HFF-Myc (cell line): Measurements from ENCODE around the gene PRKAR1B.

Experiments used
- DNase-seq: peaks from one replicate; pipeline ENCODE4 v3.0.0-alpha.2; 2011; ENCODE audit warnings: low read depth; ENCODE audit errors: extremely low read depth
- H3K4me3 ChIP-seq: replicated peaks from 2 replicates; pipeline ENCODE4 v1.5.1; 2011; ENCODE audit warnings: low read depth, mild to moderate bottlenecking, control low read depth, low read length
- TF ChIP-seq, protein P1 (sequence below): IDR thresholded peaks from 2 replicates; pipeline ENCODE4 v1.5.1; 2012; ENCODE audit warnings: mild to moderate bottlenecking, low read depth, low read length, control low read depth; ENCODE audit errors: missing control alignments

PRKAR1B gene

DNA sequence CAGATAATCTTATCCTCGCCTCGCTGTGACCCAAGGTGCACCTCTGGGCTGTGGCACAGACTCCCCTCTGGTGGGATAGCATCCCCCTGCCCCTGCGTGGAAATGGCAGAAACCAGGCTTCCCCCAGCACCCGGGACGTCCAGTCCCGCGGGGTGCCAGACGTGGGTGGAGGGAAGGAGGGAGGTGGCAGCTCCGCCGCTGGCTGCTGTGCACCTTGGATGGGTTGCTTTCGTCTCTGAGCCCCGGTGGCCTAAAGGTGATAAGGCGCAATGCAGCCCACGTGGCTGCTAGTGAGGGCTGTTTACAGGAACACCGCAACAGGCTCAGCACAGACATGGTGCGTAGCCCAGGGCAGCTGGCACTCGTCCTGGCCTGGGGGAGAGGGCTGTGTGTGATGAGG, 193.8 kb downstream of the PRKAR1B start:
- H3K4me3 ChIP-seq: no peak overlapping the region
- TF ChIP-seq, protein P1, sequence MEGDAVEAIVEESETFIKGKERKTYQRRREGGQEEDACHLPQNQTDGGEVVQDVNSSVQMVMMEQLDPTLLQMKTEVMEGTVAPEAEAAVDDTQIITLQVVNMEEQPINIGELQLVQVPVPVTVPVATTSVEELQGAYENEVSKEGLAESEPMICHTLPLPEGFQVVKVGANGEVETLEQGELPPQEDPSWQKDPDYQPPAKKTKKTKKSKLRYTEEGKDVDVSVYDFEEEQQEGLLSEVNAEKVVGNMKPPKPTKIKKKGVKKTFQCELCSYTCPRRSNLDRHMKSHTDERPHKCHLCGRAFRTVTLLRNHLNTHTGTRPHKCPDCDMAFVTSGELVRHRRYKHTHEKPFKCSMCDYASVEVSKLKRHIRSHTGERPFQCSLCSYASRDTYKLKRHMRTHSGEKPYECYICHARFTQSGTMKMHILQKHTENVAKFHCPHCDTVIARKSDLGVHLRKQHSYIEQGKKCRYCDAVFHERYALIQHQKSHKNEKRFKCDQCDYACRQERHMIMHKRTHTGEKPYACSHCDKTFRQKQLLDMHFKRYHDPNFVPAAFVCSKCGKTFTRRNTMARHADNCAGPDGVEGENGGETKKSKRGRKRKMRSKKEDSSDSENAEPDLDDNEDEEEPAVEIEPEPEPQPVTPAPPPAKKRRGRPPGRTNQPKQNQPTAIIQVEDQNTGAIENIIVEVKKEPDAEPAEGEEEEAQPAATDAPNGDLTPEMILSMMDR: no peak
- DNase-seq: no peak

DNA sequence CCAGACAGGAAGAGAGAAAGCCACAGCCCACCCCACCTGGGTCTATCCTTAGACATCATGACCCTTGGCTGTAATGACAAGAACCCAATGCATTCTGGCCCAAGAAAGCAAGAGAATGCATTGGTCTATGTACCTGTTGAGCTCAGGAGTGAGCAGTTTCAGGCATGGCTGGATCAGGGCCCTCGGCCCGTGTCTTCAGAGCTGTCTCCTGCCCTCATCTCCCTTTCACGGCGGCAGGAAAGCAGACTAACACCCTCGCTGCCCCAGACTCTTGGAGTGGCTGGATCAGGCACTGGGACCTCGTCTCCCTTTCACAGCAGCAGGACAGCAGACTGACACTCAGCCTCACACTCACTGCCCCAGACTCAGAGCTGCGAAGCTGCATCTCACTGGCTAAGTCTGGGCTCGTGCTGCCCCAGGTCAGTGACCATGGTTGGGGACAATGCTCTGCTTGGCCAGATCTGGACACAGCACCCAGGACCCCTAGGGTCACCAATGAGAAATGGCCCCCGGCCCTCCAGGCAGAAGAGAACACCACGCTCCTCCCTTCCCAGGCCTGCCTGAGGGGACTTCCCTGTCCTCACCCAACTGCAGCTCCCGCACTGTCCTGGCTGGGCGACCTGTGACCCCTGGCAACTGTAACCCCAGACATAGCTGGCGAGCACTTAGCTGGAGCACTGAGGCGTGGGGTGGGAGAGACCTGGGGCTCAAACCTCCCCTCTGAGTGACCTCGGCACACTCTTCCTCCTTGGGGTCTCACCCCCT, 194.5 kb downstream of the PRKAR1B start:
- no peak for DNase-seq
- H3K4me3 ChIP-seq: no peak overlapping the region
- TF ChIP-seq, protein P1: no peak

DNA sequence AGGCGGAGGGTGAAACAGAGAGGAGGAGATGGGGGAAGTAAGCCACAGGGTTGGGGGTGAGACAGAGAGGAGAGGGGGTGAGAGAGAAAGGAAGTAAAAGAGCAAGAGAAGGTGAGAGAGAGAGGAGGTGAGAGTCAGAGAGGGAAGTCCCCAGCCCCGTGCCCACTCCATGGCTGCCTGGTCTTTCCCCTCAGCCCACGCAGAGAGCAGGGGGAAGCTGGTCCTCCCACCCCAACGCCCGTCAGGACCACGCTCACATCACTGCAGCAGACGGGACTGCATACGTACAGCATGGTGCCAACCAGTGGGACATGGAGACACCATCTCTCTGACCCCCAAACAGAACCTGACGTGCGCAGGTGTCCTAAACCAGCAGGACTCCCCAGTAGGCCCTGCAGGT, 195.3 kb downstream of the PRKAR1B start:
- no peak for DNase-seq
- TF ChIP-seq, protein P1: no peak
- no peak overlapping the region for H3K4me3 ChIP-seq

DNA sequence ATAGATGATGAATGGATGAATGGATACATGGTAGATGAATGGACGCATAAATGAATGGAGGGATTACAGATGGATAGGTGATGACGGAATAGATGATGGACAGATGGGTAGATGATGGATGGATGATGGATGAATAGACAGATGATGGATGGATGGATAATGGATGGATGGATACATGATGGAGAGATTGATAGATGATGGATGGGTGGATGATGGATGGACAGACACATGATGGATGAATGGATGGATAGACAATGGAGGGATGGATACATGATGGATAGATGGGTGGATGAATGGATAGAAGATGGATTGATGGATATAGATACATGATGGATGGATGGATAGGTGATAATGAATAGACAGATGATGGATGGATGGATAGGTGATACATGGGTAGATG, 198.6 kb downstream of the PRKAR1B start:
- TF ChIP-seq, protein P1: no peak
- H3K4me3 ChIP-seq: no peak overlapping the region
- DNase-seq: no peak

DNA sequence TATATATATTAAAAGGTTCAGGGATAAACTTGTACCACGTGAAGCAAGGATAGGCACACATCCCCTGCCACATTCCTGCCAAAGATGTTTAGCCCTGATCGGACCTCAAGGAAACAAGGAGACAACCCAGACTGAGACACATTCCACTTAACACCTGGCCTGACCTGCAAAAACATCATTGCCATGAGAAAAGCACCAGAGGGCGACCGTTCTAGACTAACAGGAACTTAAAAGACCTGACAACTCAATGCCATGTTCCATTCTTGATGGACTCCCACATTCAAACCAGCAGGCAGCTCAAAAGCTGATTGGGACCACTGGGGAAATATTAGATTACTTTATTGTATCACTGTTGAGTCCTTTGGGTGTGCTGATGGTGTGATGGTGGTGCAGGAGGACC, 199.4 kb downstream of the PRKAR1B start:
- no peak overlapping the region for H3K4me3 ChIP-seq
- TF ChIP-seq, protein P1: no peak
- no peak for DNase-seq

DNA sequence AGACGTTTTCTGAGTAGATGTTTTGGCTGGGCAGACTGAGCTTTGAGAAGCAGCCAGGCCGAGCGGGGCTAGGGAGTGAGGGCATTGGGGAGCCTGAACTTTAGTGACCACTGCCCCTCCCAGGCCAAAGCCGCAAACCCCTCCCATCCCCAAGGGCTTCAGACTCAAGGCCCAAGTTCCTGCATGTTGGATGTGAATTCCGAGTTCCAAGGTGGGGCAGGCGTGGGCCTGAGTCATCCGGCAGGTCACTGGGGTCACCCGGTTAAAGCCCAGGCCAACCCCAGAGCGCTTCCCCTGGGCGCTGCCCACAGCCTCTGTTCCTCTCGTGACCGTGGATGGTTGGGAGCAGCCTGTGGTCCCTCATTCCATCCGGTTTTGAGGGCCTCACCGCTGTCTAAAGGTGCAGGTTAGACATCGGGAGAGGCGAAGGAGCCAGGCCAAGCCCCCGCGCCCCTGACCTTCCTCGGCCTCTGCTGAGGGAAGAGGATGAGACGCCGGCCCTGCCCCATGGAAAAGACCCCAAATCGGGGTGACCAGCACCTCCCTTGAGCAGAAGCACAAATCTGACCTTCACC, 200.5 kb downstream of the PRKAR1B start:
- H3K4me3 ChIP-seq: no peak overlapping the region
- TF ChIP-seq, protein P1: no peak
- DNase-seq: no peak
